Measurements from ENCODE around the gene CALCOCO2.

Gene CALCOCO2

GRCh38 chr17:48873696-48874443 is 43.0 kb downstream of the CALCOCO2 start:
- no peak for DNase-seq

- DNase-seq, result peak; percentile 78
Observed at GRCh38 chr17:48878920-48879898, 48.4 kb downstream of the CALCOCO2 start.

- no peak for DNase-seq
Observed at GRCh38 chr17:48882272-48882671, 51.4 kb downstream of the CALCOCO2 start.

DNA sequence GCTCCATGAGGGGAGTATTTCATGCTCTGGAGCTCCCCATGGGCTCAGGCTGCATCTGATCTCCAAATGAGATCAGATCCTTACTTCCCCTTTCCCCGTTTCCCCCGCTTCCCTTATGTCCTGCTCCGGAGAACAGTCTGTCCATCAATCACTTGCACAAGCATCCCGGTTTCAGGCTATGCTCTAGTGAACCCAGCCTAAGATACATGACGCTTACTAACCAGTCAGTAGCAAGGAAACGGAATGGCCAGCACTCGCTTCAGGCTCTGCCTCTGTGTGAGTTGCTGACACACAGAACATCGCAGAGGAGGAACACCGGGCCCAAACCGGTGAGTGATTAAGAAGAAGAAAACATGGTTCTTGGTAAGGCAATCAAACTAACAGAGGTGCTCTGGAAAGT is 52.3 kb downstream of the CALCOCO2 start:
- DNase-seq, result no peak

DNA sequence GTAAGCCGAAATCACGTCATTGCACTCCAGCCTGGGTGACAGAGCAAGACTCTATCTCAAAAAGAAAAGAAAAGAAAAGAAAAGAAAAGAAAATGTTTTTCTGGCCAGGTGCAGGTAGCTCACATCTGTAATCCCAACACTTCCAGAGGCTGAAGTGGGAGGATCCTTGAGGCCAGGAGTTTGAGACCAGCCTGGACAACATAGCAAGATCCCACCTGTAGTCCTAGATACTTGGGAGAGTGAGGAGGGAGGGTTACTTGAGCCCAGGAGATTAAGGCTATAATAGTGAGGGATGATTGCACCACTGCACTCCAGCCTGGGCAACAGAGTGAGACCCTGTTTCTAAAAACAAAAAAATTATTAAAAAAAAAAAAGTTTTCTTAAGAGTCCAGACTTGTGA is 59.3 kb downstream of the CALCOCO2 start:
- no peak for DNase-seq

GRCh38 chr17:48892940-48893645 is 62.3 kb downstream of the CALCOCO2 start:
- no peak for DNase-seq

DNA sequence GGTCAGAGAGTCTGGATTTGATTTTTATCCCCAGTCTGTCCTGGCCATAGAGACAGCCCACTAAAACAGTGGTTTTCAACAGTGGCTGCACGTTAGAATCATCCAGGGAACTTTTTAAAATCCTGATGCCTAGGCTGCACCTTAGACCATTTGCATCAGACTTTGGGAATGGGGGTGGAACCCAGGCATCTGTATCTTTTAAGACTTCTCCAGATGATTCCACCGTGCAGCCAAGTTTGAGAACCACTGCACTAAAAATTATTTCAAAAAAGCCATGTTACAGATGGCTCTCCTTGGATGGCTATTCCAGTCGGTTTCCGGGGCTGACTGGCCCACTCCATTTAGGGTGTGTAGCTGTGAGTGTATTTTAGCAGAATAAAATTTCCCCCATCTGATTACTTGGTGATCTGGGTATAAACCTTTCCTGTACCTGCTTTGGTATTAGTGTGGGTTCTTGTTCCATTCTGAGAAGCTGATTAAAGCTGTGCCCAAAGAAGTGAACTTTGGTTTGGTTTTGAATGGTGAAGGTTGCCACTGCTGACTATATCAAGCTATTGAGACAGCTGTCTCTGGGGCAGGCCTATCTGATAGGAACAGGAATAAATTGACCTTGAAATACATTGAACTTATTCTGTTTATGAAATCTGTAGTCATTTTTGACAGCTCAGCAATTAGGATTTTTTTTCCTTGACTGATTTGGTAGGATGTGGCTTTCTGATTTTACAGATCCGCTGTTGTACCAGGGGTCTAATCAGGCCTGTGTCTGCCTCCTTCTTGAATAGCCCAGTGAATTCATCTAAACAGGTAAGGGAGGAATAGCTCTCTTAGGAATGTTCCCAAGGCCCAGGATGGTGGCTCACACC is 63.0 kb downstream of the CALCOCO2 start:
- no peak for DNase-seq

- no peak for DNase-seq
Observed at GRCh38 chr17:48894886-48895285, 64.1 kb downstream of the CALCOCO2 start.

- no peak for DNase-seq
Observed at GRCh38 chr17:48901241-48901640, 70.4 kb downstream of the CALCOCO2 start.

- no peak for DNase-seq
Observed at GRCh38 chr17:48903401-48903800, 72.6 kb downstream of the CALCOCO2 start.

- no peak for DNase-seq
Observed at GRCh38 chr17:48904428-48904827, 73.6 kb downstream of the CALCOCO2 start.

DNA sequence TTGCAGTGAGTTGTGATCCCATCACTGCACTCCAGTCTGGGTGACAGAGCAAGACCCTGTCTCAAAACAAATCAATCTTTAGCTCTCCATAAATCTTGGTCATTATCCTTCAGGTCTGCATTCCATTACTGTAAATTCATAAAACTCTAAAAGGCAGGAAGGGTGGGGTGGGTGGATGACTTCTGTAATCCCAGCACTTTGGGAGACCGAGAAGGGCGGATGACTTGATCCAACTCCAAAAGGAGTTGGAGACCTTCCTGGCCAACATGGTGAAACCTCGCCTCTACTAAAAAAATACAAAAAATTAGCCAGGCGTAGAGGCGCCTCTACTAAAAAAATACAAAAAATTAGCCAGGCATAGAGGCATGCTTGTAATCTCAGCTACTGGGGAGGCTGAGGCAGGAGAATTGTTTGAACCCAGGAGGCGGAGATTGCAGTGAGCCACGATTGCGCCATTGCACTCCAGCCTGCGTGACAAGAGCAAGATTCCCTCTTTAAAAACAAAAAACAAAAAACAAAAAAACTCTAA is 75.2 kb downstream of the CALCOCO2 start:
- no peak for DNase-seq

DNA sequence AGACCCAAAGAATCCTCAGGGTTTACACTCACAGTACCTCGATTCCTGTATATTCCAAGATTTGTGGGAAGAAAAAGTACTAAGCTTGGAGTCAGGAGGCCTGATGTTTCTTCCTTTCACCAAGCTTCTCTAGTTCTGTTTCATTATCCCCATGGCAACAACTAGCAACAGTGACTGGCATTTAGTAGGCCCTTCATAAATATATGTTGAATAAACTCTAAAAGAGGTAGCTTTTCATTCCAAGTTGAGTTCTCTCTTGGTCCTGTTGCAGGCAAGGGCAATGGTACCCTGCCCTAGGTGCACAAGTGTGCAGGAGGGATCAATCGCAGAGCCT is 76.8 kb downstream of the CALCOCO2 start:
- DNase-seq, result peak; percentile 82

DNA sequence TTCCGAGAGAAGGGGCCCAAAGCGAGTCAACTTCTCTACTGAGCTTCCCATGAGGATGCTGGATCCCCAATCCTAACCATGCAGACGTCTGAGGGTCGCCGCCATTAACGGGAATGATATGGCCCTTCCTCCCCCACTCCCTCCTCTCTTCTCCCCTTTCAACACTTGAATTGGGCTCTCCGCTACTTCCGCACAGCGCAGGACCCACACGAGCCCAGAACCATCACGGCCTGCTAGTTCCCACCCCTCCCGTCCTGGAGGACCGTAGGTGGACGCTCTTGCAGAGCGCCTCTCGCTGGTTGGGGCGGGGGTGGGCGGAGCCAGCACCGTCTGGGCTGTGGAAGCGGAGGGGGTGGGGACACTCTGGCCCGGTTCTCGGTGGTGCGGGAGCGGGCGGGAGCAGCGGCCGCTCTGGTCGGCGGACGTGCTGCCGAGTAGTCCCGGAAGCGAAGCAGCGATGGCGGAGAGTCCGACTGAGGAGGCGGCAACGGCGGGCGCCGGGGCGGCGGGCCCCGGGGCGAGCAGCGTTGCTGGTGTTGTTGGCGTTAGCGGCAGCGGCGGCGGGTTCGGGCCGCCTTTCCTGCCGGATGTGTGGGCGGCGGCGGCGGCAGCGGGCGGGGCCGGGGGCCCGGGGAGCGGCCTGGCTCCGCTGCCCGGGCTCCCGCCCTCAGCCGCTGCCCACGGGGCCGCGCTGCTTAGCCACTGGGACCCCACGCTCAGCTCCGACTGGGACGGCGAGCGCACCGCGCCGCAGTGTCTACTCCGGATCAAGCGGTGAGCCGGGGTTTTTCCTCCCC is 77.4 kb downstream of the CALCOCO2 start, which contains the start of gene UBE2Z:
Gene UBE2Z (plus strand): TSS at position 361 of the 797 bp plus-strand sequence. CDS start 97 bp downstream, at position 458.
- DNase-seq, result peak; percentile 92

- DNase-seq, result peak; percentile 75
Observed at GRCh38 chr17:48908853-48909394, 78.1 kb downstream of the CALCOCO2 start.

- no peak for DNase-seq
Observed at GRCh38 chr17:48909783-48910182, 78.9 kb downstream of the CALCOCO2 start.

- no peak for DNase-seq
Observed at GRCh38 chr17:48910370-48910769, 79.5 kb downstream of the CALCOCO2 start.

DNA sequence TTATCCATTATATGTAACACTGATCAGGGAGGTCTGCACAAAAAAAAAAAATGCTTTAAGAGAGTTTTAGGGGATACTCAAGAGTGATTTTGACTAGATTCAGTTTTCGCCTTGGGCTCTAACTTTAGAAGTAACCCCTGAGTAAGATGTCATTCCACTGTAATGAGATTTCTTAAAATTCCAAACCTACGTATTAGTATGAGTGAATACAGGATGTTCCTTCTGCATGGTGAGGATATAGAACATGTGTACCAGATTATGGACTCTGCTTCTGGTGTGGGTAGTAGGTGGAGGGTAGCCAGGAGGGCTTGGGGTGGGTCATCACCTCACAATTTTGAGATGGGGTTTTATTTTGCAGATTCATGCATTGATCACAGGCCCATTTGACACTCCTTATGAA is 81.6 kb downstream of the CALCOCO2 start:
- no peak for DNase-seq
